ENCODE results near the gene SLC44A5.

GRCh38 chr1:75528001-75528400 is 82.9 kb downstream of the SLC44A5 start:
- TF ChIP-seq CTCF (IDR thresholded peaks at IDR 0.05 in 8 of 11, conservative IDR thresholded peaks at IDR 0.05 in 3 of 11) (no peak), POLR2A (IDR thresholded peaks at IDR 0.05) (no peak), POLR2AphosphoS5 (IDR thresholded peaks at IDR 0.05) (no peak)

Measured in spleen (tissue), 7 donors.